Measurements from ENCODE around the gene SCAPER.
A peak's percentile ranks its signal among the peaks of the same experiment; 100 is the strongest.

Gene SCAPER

GRCh38 chr15:76343313-76343996 lies 561.7 kb downstream of the SCAPER start:
- Histone ChIP-seq H3K27ac (ENCODE audit: low read depth in 2 of 2, low read length in 2 of 2) (no peak overlapping the region), H3K27me3 (ENCODE audit: control insufficient read depth in 2 of 2, insufficient read depth in 2 of 2, low read length in 2 of 2) (peaks cover 51 to 67% of the 10 kb centered on the region in 2 donors), H3K4me1 (ENCODE audit: control insufficient read depth in 2 of 2, insufficient read depth in 2 of 2, low read length in 2 of 2) (peaks cover 35 to 36% of the 10 kb centered on the region in 2 donors), H3K9ac (ENCODE audit: low read depth in 1 of 2, low read length in 2 of 2) (no peak overlapping the region), H3K36me3 (ENCODE audit: control insufficient read depth in 2 of 2, insufficient read depth in 2 of 2, low read length in 2 of 2) (no peaks in the 10 kb centered on the region), H3K9me3 (ENCODE audit: control insufficient read depth in 2 of 2, low read length in 2 of 2) (no peaks in the 10 kb centered on the region), H3K4me3 (ENCODE audit: low read length in 2 of 2) (no peak overlapping the region)

DNA sequence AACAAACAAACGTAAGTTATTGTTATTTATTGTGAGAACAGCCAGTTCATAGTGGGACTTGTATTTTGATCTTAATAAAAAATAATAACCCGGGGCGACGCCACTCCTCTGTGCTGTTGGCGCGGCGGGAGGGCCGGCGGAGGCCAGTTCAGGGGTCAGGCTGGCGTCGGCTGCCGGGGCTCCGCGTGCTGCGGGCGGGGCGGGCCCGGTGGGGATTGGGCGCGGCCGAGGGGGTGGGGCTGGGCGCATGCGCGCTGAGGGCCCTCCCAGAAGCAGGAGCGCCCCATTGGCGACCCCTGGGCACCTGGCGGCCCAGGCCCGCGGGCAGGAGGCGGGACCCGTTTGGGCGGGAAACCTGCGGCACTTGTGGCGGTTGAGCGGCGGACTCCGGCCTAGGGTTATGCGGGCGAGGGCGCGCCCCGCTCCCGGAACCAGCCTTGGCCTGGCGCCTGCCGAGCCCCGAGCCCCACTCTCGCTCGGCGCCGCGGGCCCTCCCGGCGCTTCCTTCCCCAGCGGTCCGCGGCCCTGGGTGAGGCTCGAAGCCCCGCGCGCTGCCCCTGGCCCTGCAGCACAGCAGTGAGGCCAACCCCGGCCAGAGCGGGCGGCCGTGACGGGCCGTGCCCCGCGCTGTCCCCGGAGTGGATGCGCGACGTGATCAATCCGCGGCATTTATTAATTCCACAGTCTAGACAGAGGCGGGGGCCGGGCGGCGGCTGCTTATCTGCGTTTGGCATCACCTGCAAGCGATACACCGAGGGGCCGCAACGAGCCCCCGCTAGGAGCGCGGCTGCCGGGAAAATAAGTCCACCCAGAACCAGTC lies 562.5 kb downstream of the SCAPER start:
- H3K9me3 ChIP-seq (ENCODE audit: control insufficient read depth in 2 of 2, low read length in 2 of 2): no peaks in the 10 kb centered on the region
- peaks cover 57 to 70% of the 10 kb centered on the region in 2 donors for H3K27me3 ChIP-seq (ENCODE audit: control insufficient read depth in 2 of 2, insufficient read depth in 2 of 2, low read length in 2 of 2)
- no peaks in the 10 kb centered on the region for H3K36me3 ChIP-seq (ENCODE audit: control insufficient read depth in 2 of 2, insufficient read depth in 2 of 2, low read length in 2 of 2)
- H3K9ac ChIP-seq (ENCODE audit: low read depth in 1 of 2, low read length in 2 of 2): no peak overlapping the region
- H3K27ac ChIP-seq (ENCODE audit: low read depth in 2 of 2, low read length in 2 of 2): peak overlapping the region in 1 of 2 donors; percentile 26
- peaks cover 41 to 42% of the 10 kb centered on the region in 2 donors for H3K4me1 ChIP-seq (ENCODE audit: control insufficient read depth in 2 of 2, insufficient read depth in 2 of 2, low read length in 2 of 2)
- H3K4me3 ChIP-seq (ENCODE audit: low read length in 2 of 2): peak overlapping the region; percentile 13 to 39

GRCh38 chr15:76342058-76342381 lies 563.1 kb downstream of the SCAPER start:
- H3K9ac ChIP-seq (ENCODE audit: low read depth in 1 of 2, low read length in 2 of 2): no peak overlapping the region
- no peak overlapping the region for H3K27ac ChIP-seq (ENCODE audit: low read depth in 2 of 2, low read length in 2 of 2)
- no peaks in the 10 kb centered on the region for H3K9me3 ChIP-seq (ENCODE audit: control insufficient read depth in 2 of 2, low read length in 2 of 2)
- peaks cover 44 to 48% of the 10 kb centered on the region in 2 donors for H3K4me1 ChIP-seq (ENCODE audit: control insufficient read depth in 2 of 2, insufficient read depth in 2 of 2, low read length in 2 of 2)
- H3K27me3 ChIP-seq (ENCODE audit: control insufficient read depth in 2 of 2, insufficient read depth in 2 of 2, low read length in 2 of 2): peaks cover 62 to 73% of the 10 kb centered on the region in 2 donors
- peak overlapping the region; percentile 4 to 45 for H3K4me3 ChIP-seq (ENCODE audit: low read length in 2 of 2)
- no peaks in the 10 kb centered on the region for H3K36me3 ChIP-seq (ENCODE audit: control insufficient read depth in 2 of 2, insufficient read depth in 2 of 2, low read length in 2 of 2)

- peak overlapping the region; percentile 4 to 68 for H3K4me3 ChIP-seq (ENCODE audit: low read length in 2 of 2)
- no peak overlapping the region for H3K9ac ChIP-seq (ENCODE audit: low read depth in 1 of 2, low read length in 2 of 2)
- H3K9me3 ChIP-seq (ENCODE audit: control insufficient read depth in 2 of 2, low read length in 2 of 2): no peaks in the 10 kb centered on the region
- peaks cover 49 to 51% of the 10 kb centered on the region in 2 donors for H3K4me1 ChIP-seq (ENCODE audit: control insufficient read depth in 2 of 2, insufficient read depth in 2 of 2, low read length in 2 of 2)
- no peak overlapping the region for H3K27ac ChIP-seq (ENCODE audit: low read depth in 2 of 2, low read length in 2 of 2)
- H3K27me3 ChIP-seq (ENCODE audit: control insufficient read depth in 2 of 2, insufficient read depth in 2 of 2, low read length in 2 of 2): peaks cover 66 to 78% of the 10 kb centered on the region in 2 donors
- H3K36me3 ChIP-seq (ENCODE audit: control insufficient read depth in 2 of 2, insufficient read depth in 2 of 2, low read length in 2 of 2): no peaks in the 10 kb centered on the region
Observed at GRCh38 chr15:76341366-76342057, 563.6 kb downstream of the SCAPER start.

- H3K9ac ChIP-seq (ENCODE audit: low read depth in 1 of 2, low read length in 2 of 2): no peak overlapping the region
Observed at GRCh38 chr15:76340803-76341365, 564.3 kb downstream of the SCAPER start.

DNA sequence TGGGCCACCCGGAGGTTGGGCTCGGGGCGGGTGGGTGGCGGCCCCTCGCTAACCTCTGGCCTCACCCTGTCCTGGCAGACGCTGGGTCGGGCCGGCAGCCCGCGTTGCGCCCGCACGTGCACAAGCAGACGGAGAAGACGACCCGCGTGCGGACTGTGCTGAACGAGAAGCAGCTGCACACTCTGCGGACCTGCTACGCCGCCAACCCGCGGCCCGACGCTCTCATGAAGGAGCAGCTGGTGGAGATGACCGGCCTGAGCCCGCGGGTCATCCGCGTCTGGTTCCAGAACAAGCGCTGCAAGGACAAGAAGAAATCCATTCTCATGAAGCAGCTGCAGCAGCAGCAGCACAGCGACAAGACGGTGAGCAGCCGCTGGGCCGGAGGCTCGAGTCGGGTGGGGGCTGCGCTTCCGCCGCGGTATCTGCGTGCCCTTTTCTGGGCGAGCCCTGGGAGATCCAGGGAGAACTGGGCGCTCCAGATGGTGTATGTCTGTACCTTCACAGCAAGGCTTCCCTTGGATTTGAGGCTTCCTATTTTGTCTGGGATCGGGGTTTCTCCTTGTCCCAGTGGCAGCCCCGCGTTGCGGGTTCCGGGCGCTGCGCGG lies 564.8 kb downstream of the SCAPER start:
- Histone ChIP-seq H3K9ac (ENCODE audit: low read depth in 1 of 2, low read length in 2 of 2) (no peak overlapping the region), H3K27me3 (ENCODE audit: control insufficient read depth in 2 of 2, insufficient read depth in 2 of 2, low read length in 2 of 2) (peaks cover 69 to 84% of the 10 kb centered on the region in 2 donors), H3K9me3 (ENCODE audit: control insufficient read depth in 2 of 2, low read length in 2 of 2) (no peaks in the 10 kb centered on the region), H3K27ac (ENCODE audit: low read depth in 2 of 2, low read length in 2 of 2) (no peak overlapping the region), H3K4me1 (ENCODE audit: control insufficient read depth in 2 of 2, insufficient read depth in 2 of 2, low read length in 2 of 2) (peaks cover 48 to 54% of the 10 kb centered on the region in 2 donors), H3K4me3 (ENCODE audit: low read length in 2 of 2) (peak overlapping the region; percentile 25 to 68), H3K36me3 (ENCODE audit: control insufficient read depth in 2 of 2, insufficient read depth in 2 of 2, low read length in 2 of 2) (no peaks in the 10 kb centered on the region)

More at GRCh38 chr15:76340803-76341365, 564.3 kb downstream of the SCAPER start:
- Histone ChIP-seq H3K27me3 (ENCODE audit: control insufficient read depth in 2 of 2, insufficient read depth in 2 of 2, low read length in 2 of 2) (peaks cover 70 to 83% of the 10 kb centered on the region in 2 donors), H3K9me3 (ENCODE audit: control insufficient read depth in 2 of 2, low read length in 2 of 2) (no peaks in the 10 kb centered on the region), H3K27ac (ENCODE audit: low read depth in 2 of 2, low read length in 2 of 2) (no peak overlapping the region), H3K4me3 (ENCODE audit: low read length in 2 of 2) (peak overlapping the region; percentile 25 to 68), H3K4me1 (ENCODE audit: control insufficient read depth in 2 of 2, insufficient read depth in 2 of 2, low read length in 2 of 2) (peaks cover 51 to 57% of the 10 kb centered on the region in 2 donors), H3K36me3 (ENCODE audit: control insufficient read depth in 2 of 2, insufficient read depth in 2 of 2, low read length in 2 of 2) (no peaks in the 10 kb centered on the region)

DNA sequence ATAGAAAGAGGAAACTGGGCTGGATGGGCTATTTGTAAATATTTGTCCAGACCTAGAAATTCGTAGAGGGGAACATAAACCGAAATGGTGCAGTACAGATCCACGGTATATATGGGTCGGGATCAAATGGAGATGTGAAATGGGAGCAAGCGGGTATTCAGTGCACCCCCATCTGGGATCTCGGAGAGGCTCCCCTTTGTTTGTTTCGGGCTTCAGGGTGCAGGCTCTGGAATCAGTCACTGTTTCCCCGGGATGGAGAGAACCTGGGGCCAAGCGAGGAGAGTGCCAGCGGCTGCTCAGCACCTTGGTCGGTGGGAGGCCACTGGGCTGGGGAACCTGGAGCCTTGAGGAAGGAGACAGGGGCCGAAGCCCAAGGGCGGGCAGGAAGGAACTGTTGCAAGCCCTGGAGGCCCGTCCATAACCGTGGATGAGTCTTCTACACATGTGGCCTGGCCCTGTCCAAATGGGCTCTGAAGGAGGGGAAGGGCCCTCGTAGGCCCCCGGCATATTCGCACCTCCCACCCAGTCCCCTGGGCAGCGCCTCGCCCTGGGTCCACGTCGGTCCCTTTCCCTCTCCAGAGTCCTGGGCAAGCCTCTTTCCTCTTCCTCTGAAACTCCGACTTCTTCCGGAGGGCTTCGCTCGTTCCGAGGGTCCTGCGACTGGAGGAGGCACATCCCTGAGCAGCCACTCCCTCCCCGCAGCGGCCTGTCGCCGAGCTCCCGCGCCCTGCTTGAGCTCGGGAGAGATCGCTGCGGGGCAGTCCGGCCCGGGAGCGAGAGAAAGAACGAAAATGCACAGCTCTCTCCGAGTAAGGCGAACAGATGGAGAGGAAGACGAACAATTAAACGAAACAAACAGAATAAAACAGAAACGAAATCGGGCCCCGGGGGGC lies 565.6 kb downstream of the SCAPER start:
- Histone ChIP-seq H3K9me3 (ENCODE audit: control insufficient read depth in 2 of 2, low read length in 2 of 2) (no peaks in the 10 kb centered on the region), H3K9ac (ENCODE audit: low read depth in 1 of 2, low read length in 2 of 2) (no peak overlapping the region), H3K36me3 (ENCODE audit: control insufficient read depth in 2 of 2, insufficient read depth in 2 of 2, low read length in 2 of 2) (no peaks in the 10 kb centered on the region), H3K4me3 (ENCODE audit: low read length in 2 of 2) (peak overlapping the region; percentile 25 to 68), H3K27me3 (ENCODE audit: control insufficient read depth in 2 of 2, insufficient read depth in 2 of 2, low read length in 2 of 2) (peaks cover 68 to 82% of the 10 kb centered on the region in 2 donors), H3K4me1 (ENCODE audit: control insufficient read depth in 2 of 2, insufficient read depth in 2 of 2, low read length in 2 of 2) (peaks cover 51 to 57% of the 10 kb centered on the region in 2 donors), H3K27ac (ENCODE audit: low read depth in 2 of 2, low read length in 2 of 2) (no peak overlapping the region)

DNA sequence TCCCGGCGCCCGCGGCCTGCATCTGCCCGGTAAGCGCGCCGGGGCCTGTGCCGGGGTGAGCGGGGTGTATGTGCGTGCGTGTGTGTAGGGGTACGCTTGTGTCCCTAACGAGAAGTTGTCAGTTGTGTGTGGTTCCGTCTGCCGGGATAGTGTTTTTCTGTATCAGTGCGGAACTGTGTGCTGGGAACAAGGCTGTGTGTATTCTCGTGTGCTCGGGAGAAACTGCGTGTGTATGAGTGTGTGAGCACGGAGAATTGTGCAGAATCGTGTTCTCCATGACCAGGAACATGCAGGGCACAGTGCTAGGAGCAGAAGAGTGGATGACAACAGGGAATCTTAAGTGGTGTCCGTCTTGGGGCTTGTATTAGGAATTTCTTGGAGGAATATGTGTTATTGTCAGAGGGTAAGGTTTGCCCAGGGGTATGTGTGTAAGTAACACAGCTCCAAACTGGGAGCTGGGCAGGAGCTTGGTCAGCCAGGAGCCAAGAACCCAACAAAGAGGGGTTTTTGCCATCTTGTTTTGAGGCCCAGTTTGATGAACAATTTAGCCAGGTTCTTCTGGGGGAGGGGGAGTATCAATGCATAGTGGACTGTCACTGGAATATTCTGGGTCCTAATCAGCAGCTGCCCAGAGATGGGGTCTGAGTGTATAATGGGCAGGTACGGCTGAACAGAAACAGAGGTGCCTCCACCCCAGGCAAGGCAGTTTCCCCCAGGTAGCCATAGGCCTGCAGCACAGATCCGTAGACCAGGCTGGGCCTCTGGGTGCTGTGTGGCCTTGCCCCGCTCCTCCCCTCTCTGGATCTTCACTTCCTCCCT lies 566.4 kb downstream of the SCAPER start:
- Histone ChIP-seq H3K4me3 (ENCODE audit: low read length in 2 of 2) (peak overlapping the region; percentile 8 to 69), H3K4me1 (ENCODE audit: control insufficient read depth in 2 of 2, insufficient read depth in 2 of 2, low read length in 2 of 2) (peaks cover 51 to 57% of the 10 kb centered on the region in 2 donors), H3K27me3 (ENCODE audit: control insufficient read depth in 2 of 2, insufficient read depth in 2 of 2, low read length in 2 of 2) (peaks cover 68 to 83% of the 10 kb centered on the region in 2 donors), H3K27ac (ENCODE audit: low read depth in 2 of 2, low read length in 2 of 2) (no peak overlapping the region), H3K9me3 (ENCODE audit: control insufficient read depth in 2 of 2, low read length in 2 of 2) (no peaks in the 10 kb centered on the region), H3K9ac (ENCODE audit: low read depth in 1 of 2, low read length in 2 of 2) (peak overlapping the region in 1 of 2 donors; percentile 10), H3K36me3 (ENCODE audit: control insufficient read depth in 2 of 2, insufficient read depth in 2 of 2, low read length in 2 of 2) (no peaks in the 10 kb centered on the region)
